ENCODE measurements around the gene UBAC2. TPM values are rescaled to one million over a fixed set of nuclear protein-coding genes. Genes with fewer than 3 reads are reported as not detected.

Gene UBAC2
- total RNA-seq, 1 experiment from 2014 or later, result 58.3 TPM

DNA sequence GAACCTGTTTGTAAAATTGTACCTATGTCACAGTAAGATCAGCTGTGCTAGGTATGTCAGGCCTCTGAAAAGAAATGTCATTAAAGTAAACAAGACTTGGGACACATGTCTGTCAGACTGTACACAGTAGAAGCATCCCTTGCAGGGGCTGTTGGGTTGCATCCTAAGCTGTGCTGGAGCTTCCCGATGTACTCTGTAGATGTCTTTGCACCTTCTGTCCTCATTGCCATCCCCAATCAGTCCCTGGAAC, 155.3 kb downstream of the UBAC2 start:
- Histone ChIP-seq H3K4me1 (ENCODE audit: low read length) (peaks cover 30% of the 10 kb centered on the region), H2AFZ (ENCODE audit: low read length) (no peak overlapping the region), H3K9ac (ENCODE audit: low read length) (no peak overlapping the region), H3K79me2 (ENCODE audit: low read length) (peaks cover 4% of the 10 kb centered on the region), H3K4me3 (ENCODE audit: low read length) (no peak overlapping the region), H3K4me2 (ENCODE audit: low read depth, low read length, poor library complexity, severe bottlenecking) (no peak overlapping the region), H4K20me1 (ENCODE audit: insufficient read depth, low read depth, low read length) (no peaks in the 10 kb centered on the region), H3K36me3 (ENCODE audit: insufficient read depth, low read length) (no peaks in the 10 kb centered on the region), H3K27ac (ENCODE audit: low read length) (no peak overlapping the region), H3K9me3 (ENCODE audit: low read length) (no peaks in the 10 kb centered on the region), H3K9me2 (replicated peaks; ENCODE audit: insufficient read depth, low read length) (no peaks in the 10 kb centered on the region), H3K27me3 (ENCODE audit: low read length) (no peaks in the 10 kb centered on the region)
- DNase-seq, result no peak

DNA sequence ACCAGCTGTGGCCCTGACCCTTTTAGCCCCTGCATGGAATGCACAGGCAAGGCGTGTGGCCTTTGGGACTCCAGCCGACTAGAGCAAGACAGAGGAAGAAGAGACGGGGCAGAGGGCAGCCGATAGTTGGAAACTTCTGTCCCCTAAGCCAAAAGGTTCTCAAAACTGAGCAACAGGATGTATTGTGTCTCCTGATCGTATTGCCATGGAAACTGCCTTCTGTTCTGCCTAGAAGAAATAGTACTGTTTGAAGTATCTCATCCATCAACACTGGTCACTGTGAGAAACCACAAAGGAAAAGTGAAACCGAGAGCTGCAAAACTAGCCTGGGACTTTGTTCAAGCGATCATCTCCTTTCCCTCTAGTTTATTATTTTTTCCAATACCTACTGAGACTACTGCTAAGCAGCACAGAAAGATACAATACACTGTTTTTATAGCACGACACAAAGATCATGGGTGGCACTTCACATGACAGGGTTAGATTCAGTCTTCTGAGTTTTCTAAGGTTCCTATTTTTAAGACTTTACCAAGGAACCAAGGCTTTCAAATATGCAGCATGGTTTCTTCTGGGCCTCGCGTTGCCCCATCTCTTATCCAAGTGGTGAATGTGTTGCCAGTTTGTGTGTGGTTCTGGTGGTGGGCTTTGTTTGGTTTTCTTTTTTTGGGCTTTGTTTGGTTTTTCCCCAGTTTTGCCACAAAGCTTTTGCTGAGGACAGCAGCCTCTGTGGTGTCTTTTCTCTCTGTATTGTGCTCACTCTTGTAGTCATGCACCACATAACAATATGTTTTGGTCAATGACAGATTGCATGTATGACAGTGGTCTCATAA, 155.8 kb downstream of the UBAC2 start:
- peaks cover 3% of the 10 kb centered on the region for H3K79me2 ChIP-seq (ENCODE audit: low read length)

DNA sequence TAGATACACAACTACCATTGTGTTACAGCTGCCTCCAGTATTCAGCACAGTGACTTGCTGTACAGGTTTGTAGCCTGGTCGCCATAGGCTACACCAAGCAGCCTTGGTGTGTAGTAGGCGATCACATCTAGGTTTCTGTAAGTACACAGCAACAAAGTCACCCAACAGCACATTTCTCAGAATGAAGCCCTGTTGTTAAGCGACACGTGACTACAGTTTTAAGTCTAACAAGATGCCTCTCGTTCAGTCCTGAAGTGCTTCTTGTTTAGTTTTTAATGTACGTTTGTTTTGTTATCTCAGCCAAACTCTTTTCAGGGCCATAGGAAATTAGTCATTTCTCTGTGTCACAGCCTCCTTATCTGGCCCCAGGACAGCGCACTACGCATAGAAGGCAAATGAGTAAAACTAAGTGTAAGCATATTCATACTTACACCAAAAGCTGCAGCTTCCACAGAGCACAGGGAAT, 156.5 kb downstream of the UBAC2 start:
- Histone ChIP-seq H3K9ac (ENCODE audit: low read length) (no peak overlapping the region), H3K9me2 (replicated peaks; ENCODE audit: insufficient read depth, low read length) (no peaks in the 10 kb centered on the region), H3K4me3 (ENCODE audit: low read length) (no peak overlapping the region), H3K36me3 (ENCODE audit: insufficient read depth, low read length) (no peaks in the 10 kb centered on the region), H3K27me3 (ENCODE audit: low read length) (no peaks in the 10 kb centered on the region), H3K4me1 (ENCODE audit: low read length) (peaks cover 30% of the 10 kb centered on the region), H3K79me2 (ENCODE audit: low read length) (no peaks in the 10 kb centered on the region; the same call in 1 of the 2 replicates), H3K9me3 (ENCODE audit: low read length) (no peaks in the 10 kb centered on the region), H4K20me1 (ENCODE audit: insufficient read depth, low read depth, low read length) (no peaks in the 10 kb centered on the region), H2AFZ (ENCODE audit: low read length) (no peak overlapping the region), H3K27ac (ENCODE audit: low read length) (no peak overlapping the region), H3K4me2 (ENCODE audit: low read depth, low read length, poor library complexity, severe bottlenecking) (no peak overlapping the region)
- DNase-seq, result no peak

More for the DNA sequence above, 155.8 kb downstream of the UBAC2 start:
- H3K27me3 ChIP-seq (ENCODE audit: low read length), result no peaks in the 10 kb centered on the region
- no peaks in the 10 kb centered on the region for H3K36me3 ChIP-seq (ENCODE audit: insufficient read depth, low read length)
- H3K4me1 ChIP-seq (ENCODE audit: low read length), result peaks cover 30% of the 10 kb centered on the region
- no peak overlapping the region for H2AFZ ChIP-seq (ENCODE audit: low read length)
- DNase-seq, result no peak
- H4K20me1 ChIP-seq (ENCODE audit: insufficient read depth, low read depth, low read length), result no peaks in the 10 kb centered on the region
- no peaks in the 10 kb centered on the region for H3K9me2 ChIP-seq (replicated peaks; ENCODE audit: insufficient read depth, low read length)
- H3K9ac ChIP-seq (ENCODE audit: low read length), result no peak overlapping the region
- H3K27ac ChIP-seq (ENCODE audit: low read length), result no peak overlapping the region
- H3K4me3 ChIP-seq (ENCODE audit: low read length), result no peak overlapping the region
- no peaks in the 10 kb centered on the region for H3K9me3 ChIP-seq (ENCODE audit: low read length)
- H3K4me2 ChIP-seq (ENCODE audit: low read depth, low read length, poor library complexity, severe bottlenecking), result no peak overlapping the region

DNA sequence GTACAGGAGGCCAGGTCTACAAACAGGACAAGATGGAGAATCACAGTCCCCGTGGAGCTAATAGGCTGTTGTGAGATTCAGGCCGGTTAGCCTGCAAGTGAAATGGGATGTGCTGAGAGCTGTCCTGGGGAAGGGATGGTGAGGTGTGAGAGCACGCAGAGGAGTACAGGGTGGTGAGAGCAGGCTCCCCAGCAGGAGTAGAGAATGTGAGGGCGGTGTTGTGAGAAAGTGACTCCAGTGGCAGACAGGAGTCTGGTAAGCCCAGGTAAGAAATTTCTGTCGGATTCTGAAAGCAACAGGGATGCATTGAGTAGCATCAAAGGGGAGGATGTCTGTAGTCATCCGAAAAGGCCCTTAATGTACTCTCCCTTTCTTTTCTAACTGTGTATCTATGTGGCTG, 157.3 kb downstream of the UBAC2 start:
- H3K27ac ChIP-seq (ENCODE audit: low read length), result no peak overlapping the region
- H3K79me2 ChIP-seq (ENCODE audit: low read length), result no peaks in the 10 kb centered on the region; the same call in 1 of the 2 replicates
- H3K9ac ChIP-seq (ENCODE audit: low read length), result no peak overlapping the region
- peaks cover 30% of the 10 kb centered on the region for H3K4me1 ChIP-seq (ENCODE audit: low read length)
- H3K4me2 ChIP-seq (ENCODE audit: low read depth, low read length, poor library complexity, severe bottlenecking), result no peak overlapping the region
- no peak for DNase-seq
- H4K20me1 ChIP-seq (ENCODE audit: insufficient read depth, low read depth, low read length), result no peaks in the 10 kb centered on the region
- H3K4me3 ChIP-seq (ENCODE audit: low read length), result no peak overlapping the region
- no peaks in the 10 kb centered on the region for H3K27me3 ChIP-seq (ENCODE audit: low read length)
- H3K9me3 ChIP-seq (ENCODE audit: low read length), result no peaks in the 10 kb centered on the region
- H2AFZ ChIP-seq (ENCODE audit: low read length), result no peak overlapping the region
- H3K36me3 ChIP-seq (ENCODE audit: insufficient read depth, low read length), result no peaks in the 10 kb centered on the region
- H3K9me2 ChIP-seq (replicated peaks; ENCODE audit: insufficient read depth, low read length), result no peaks in the 10 kb centered on the region

DNA sequence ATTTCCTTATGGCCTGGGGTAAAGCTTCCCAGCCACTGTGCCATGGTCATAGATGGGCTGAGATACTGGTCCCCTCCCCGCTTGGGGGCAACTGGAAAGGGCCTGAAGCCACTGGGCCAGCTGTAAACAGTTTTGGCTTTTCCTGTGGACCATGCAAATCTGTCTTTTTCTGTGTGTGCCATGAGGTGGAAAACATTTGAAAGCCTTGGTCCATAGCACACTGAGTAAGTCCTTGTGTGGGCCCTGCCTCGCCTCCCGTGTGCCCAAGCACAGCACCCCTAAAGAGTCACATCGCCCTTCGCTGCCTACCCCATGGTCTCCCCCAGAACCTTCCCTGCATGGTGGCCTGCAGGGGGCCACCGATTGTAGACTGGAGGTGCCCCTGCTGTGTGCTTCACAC, 158.9 kb downstream of the UBAC2 start:
- H3K9me2 ChIP-seq (replicated peaks; ENCODE audit: insufficient read depth, low read length), result no peaks in the 10 kb centered on the region
- H3K27me3 ChIP-seq (ENCODE audit: low read length), result no peaks in the 10 kb centered on the region
- H3K4me2 ChIP-seq (ENCODE audit: low read depth, low read length, poor library complexity, severe bottlenecking), result no peak overlapping the region
- no peak overlapping the region for H3K27ac ChIP-seq (ENCODE audit: low read length)
- H4K20me1 ChIP-seq (ENCODE audit: insufficient read depth, low read depth, low read length), result no peaks in the 10 kb centered on the region
- H2AFZ ChIP-seq (ENCODE audit: low read length), result no peak overlapping the region
- no peaks in the 10 kb centered on the region for H3K9me3 ChIP-seq (ENCODE audit: low read length)
- H3K4me1 ChIP-seq (ENCODE audit: low read length), result peaks cover 28% of the 10 kb centered on the region
- no peak overlapping the region for H3K9ac ChIP-seq (ENCODE audit: low read length)
- no peak for DNase-seq
- H3K4me3 ChIP-seq (ENCODE audit: low read length), result no peak overlapping the region
- peaks cover 6% of the 10 kb centered on the region for H3K79me2 ChIP-seq (ENCODE audit: low read length)
- H3K36me3 ChIP-seq (ENCODE audit: insufficient read depth, low read length), result no peaks in the 10 kb centered on the region

DNA sequence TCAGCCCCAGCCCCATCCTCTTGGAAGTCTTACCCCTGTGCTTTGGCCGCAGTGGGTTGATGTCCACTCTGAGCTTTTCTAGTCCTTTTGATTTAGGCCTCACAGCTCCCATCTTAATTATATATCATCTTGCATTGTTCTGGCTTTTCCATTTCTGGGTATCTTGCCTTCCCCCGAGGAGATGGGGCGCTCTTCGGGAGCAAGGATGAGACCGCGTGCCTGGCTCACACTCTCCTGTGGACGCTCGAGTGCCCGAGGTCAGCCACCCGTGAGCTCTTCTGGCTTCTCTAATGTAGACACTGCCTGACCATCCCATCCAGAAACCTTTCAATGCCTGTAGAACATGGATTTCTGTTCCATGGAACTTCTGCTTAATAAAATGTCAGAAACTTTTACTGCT, 160.0 kb downstream of the UBAC2 start:
- Histone ChIP-seq H3K4me1 (ENCODE audit: low read length) (peaks cover 37% of the 10 kb centered on the region), H3K4me2 (ENCODE audit: low read depth, low read length, poor library complexity, severe bottlenecking) (no peak overlapping the region), H3K9me2 (replicated peaks; ENCODE audit: insufficient read depth, low read length) (no peaks in the 10 kb centered on the region), H3K9ac (ENCODE audit: low read length) (no peak overlapping the region), H3K4me3 (ENCODE audit: low read length) (no peak overlapping the region), H3K79me2 (ENCODE audit: low read length) (peaks cover 16% of the 10 kb centered on the region), H4K20me1 (ENCODE audit: insufficient read depth, low read depth, low read length) (no peaks in the 10 kb centered on the region), H3K27ac (ENCODE audit: low read length) (no peak overlapping the region), H3K9me3 (ENCODE audit: low read length) (no peaks in the 10 kb centered on the region), H3K27me3 (ENCODE audit: low read length) (no peaks in the 10 kb centered on the region), H3K36me3 (ENCODE audit: insufficient read depth, low read length) (no peaks in the 10 kb centered on the region), H2AFZ (ENCODE audit: low read length) (no peak overlapping the region)
- no peak for DNase-seq

DNA sequence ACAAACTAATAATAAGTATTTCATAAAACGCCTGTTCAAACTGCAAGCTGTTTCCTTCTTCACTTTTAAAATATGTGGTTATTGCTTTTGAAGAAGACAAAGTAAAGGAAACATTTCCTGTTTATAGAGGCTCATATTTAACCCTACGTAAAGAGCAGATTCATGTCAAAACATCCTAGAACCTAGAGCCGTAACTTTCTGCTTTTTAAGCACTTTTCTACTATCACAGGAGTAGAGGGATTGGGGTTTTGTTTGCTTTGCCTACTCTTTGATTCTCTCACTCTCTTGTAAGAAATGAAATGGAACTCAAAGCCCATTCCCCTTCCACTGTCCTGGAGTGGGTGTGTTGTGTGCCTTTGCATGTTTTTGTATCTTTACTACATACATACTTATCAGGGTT, 160.5 kb downstream of the UBAC2 start:
- H2AFZ ChIP-seq (ENCODE audit: low read length), result no peak overlapping the region

DNA sequence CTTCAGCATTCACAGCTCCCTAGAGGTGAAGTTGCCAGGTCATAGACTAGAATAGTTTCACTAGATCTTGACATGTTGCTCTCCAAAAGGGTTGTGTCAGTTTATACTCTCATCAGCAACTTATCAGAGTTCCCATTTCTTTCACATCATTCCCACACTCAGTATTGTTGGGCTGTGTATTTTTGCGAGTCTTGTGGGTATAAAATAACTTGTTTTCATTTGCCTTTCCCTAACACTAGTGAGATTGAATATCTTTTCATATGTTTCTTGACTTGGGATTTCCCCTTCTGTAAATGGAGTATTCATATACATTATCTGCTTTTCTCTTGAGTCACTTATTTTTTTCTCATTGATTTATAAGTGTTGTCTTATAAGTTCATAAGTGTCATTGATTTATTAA, 161.7 kb downstream of the UBAC2 start:
- DNase-seq, result no peak
- Histone ChIP-seq H2AFZ (ENCODE audit: low read length) (no peak overlapping the region), H3K4me1 (ENCODE audit: low read length) (peaks cover 44% of the 10 kb centered on the region), H3K27me3 (ENCODE audit: low read length) (no peaks in the 10 kb centered on the region), H3K9me2 (replicated peaks; ENCODE audit: insufficient read depth, low read length) (no peaks in the 10 kb centered on the region), H3K4me3 (ENCODE audit: low read length) (no peak overlapping the region), H3K79me2 (ENCODE audit: low read length) (peaks cover 25% of the 10 kb centered on the region), H3K27ac (ENCODE audit: low read length) (no peak overlapping the region), H3K36me3 (ENCODE audit: insufficient read depth, low read length) (peaks cover under 1% of the 10 kb centered on the region; the same call in 1 of the 2 replicates), H3K9me3 (ENCODE audit: low read length) (no peaks in the 10 kb centered on the region), H4K20me1 (ENCODE audit: insufficient read depth, low read depth, low read length) (no peaks in the 10 kb centered on the region), H3K9ac (ENCODE audit: low read length) (no peak overlapping the region), H3K4me2 (ENCODE audit: low read depth, low read length, poor library complexity, severe bottlenecking) (no peak overlapping the region)

More for the DNA sequence above, 160.5 kb downstream of the UBAC2 start:
- DNase-seq, result no peak
- Histone ChIP-seq H3K79me2 (ENCODE audit: low read length) (peaks cover 21% of the 10 kb centered on the region), H3K4me2 (ENCODE audit: low read depth, low read length, poor library complexity, severe bottlenecking) (no peak overlapping the region), H3K36me3 (ENCODE audit: insufficient read depth, low read length) (no peaks in the 10 kb centered on the region), H3K9me2 (replicated peaks; ENCODE audit: insufficient read depth, low read length) (no peaks in the 10 kb centered on the region), H3K4me3 (ENCODE audit: low read length) (no peak overlapping the region), H3K9ac (ENCODE audit: low read length) (no peak overlapping the region), H3K4me1 (ENCODE audit: low read length) (peaks cover 39% of the 10 kb centered on the region), H4K20me1 (ENCODE audit: insufficient read depth, low read depth, low read length) (no peaks in the 10 kb centered on the region), H3K27ac (ENCODE audit: low read length) (no peak overlapping the region), H3K9me3 (ENCODE audit: low read length) (no peaks in the 10 kb centered on the region), H3K27me3 (ENCODE audit: low read length) (no peaks in the 10 kb centered on the region)
